ENCODE measurements around the gene MFAP2. TPM values are rescaled to one million over a fixed set of nuclear protein-coding genes. Genes with fewer than 3 reads are reported as not detected.

Gene MFAP2
- polyA plus RNA-seq, 3 donors, result not detected

DNA sequence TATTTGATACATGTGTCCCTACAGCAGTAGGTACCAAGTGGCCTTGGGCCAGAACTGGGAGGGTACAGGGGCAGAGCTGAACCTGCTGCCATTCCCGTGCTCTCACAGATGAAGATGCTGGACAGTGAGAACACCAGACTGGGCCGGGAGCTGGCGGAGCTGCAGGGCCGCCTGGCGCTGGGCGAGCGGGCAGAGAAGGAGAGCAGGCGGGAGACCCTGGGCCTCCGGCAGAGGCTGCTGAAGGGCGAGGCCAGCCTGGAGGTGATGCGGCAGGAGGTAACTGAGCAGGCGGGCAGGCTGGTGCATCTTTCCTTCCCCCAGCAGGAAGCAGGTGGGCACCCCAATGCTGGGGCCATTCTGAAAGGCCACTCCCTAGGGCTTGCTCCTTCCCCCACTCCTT, 21.9 kb downstream of the MFAP2 start:
- Histone ChIP-seq H3K4me2 (replicated peaks; ENCODE audit: extremely low read depth, low read length, poor library complexity, severe bottlenecking) (no peak overlapping the region), H3K9ac (ENCODE audit: insufficient read depth, low read length, poor library complexity, severe bottlenecking) (no peak overlapping the region), H3K79me2 (ENCODE audit: insufficient read depth, low read length) (no peaks in the 10 kb centered on the region), H3K9me3 (replicated peaks in 1 of 2; ENCODE audit: control insufficient read depth in 1 of 2, insufficient read depth in 1 of 2, low read length in 2 of 2) (no peaks in the 10 kb centered on the region), H3K4me1 (ENCODE audit: control insufficient read depth in 1 of 2, insufficient read depth in 2 of 2, low read length in 2 of 2) (peaks cover 4 to 10% of the 10 kb centered on the region in 2 donors), H3K27ac (ENCODE audit: low read depth in 1 of 2, low read length in 2 of 2) (no peak overlapping the region), H3K27me3 (ENCODE audit: control insufficient read depth in 2 of 2, insufficient read depth in 2 of 2, low read length in 2 of 2) (no peaks in the 10 kb centered on the region), H4K20me1 (ENCODE audit: insufficient read depth, low read length) (no peaks in the 10 kb centered on the region), H3K4me3 (replicated peaks in 1 of 3; ENCODE audit: low read depth in 2 of 3, low read length in 3 of 3) (no peak overlapping the region), H3K36me3 (replicated peaks in 1 of 2; ENCODE audit: control insufficient read depth in 1 of 2, insufficient read depth in 2 of 2, low read length in 2 of 2) (peaks cover 2 to 7% of the 10 kb centered on the region in 2 donors), H2AFZ (ENCODE audit: insufficient read depth, low read depth, low read length, poor library complexity, severe bottlenecking) (no peak overlapping the region)
- intact Hi-C loops (cut with micrococcal nuclease), result no loop called here
- TF ChIP-seq, protein P1, sequence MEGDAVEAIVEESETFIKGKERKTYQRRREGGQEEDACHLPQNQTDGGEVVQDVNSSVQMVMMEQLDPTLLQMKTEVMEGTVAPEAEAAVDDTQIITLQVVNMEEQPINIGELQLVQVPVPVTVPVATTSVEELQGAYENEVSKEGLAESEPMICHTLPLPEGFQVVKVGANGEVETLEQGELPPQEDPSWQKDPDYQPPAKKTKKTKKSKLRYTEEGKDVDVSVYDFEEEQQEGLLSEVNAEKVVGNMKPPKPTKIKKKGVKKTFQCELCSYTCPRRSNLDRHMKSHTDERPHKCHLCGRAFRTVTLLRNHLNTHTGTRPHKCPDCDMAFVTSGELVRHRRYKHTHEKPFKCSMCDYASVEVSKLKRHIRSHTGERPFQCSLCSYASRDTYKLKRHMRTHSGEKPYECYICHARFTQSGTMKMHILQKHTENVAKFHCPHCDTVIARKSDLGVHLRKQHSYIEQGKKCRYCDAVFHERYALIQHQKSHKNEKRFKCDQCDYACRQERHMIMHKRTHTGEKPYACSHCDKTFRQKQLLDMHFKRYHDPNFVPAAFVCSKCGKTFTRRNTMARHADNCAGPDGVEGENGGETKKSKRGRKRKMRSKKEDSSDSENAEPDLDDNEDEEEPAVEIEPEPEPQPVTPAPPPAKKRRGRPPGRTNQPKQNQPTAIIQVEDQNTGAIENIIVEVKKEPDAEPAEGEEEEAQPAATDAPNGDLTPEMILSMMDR (IDR thresholded peaks at IDR 0.05), result no peak
- 99% methylated on average over 9 of the region's 12 CpGs for WGBS (ENCODE audit: insufficient coverage)
- no peaks in the 10 kb centered on the region for H3K9me3 Mint-ChIP-seq
- peaks cover 3 to 7% of the 10 kb centered on the region in 2 donors for H3K36me3 Mint-ChIP-seq
- peaks cover 7% of the 10 kb centered on the region for H3K4me1 Mint-ChIP-seq
- H3K27ac Mint-ChIP-seq, result no peak overlapping the region
- H3K27me3 Mint-ChIP-seq (ENCODE audit: low read depth in 3 of 3), result peaks cover 0 to 6% (median 5%) of the 10 kb centered on the region in 3 donors
- DNase-seq, result no peak
- no peak overlapping the region for H3K4me3 Mint-ChIP-seq

DNA sequence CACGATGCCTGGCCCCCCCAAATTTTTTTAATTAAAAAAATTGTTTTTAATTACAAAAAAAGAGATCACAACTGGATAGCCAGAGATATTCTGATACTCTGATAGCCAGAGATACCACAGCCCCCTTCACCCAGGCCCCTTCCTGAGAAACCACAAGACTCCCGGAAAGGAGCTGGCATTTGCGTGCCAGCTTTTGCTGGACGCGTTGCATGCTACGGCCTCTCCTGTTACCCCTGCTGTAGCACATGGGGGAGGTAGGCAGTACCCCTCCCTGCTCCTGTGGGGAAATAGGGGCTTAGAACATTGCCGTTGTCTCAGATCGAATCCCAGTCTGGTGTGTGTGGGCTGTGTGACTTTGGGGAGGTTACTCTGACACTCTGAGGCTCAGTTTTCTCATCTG, 22.7 kb downstream of the MFAP2 start:
- no peak for DNase-seq
- H3K4me3 ChIP-seq (replicated peaks in 1 of 3; ENCODE audit: low read depth in 2 of 3, low read length in 3 of 3), result no peak overlapping the region
- H3K9me3 ChIP-seq (replicated peaks in 1 of 2; ENCODE audit: control insufficient read depth in 1 of 2, insufficient read depth in 1 of 2, low read length in 2 of 2), result no peaks in the 10 kb centered on the region
- H3K36me3 Mint-ChIP-seq, result peaks cover 2 to 7% of the 10 kb centered on the region in 2 donors
- peaks cover 0 to 6% (median 5%) of the 10 kb centered on the region in 3 donors for H3K27me3 Mint-ChIP-seq (ENCODE audit: low read depth in 3 of 3)
- H3K27ac Mint-ChIP-seq, result no peak overlapping the region
- 0% methylated on average over 2 of the region's 8 CpGs for WGBS (ENCODE audit: insufficient coverage)
- no peak overlapping the region for H3K9ac ChIP-seq (ENCODE audit: insufficient read depth, low read length, poor library complexity, severe bottlenecking)
- intact Hi-C loops (cut with micrococcal nuclease), result no loop called here
- no peak overlapping the region for H3K27ac ChIP-seq (ENCODE audit: low read depth in 1 of 2, low read length in 2 of 2)
- H4K20me1 ChIP-seq (ENCODE audit: insufficient read depth, low read length), result no peaks in the 10 kb centered on the region
- H3K79me2 ChIP-seq (ENCODE audit: insufficient read depth, low read length), result no peaks in the 10 kb centered on the region
- TF ChIP-seq, protein P1 (IDR thresholded peaks at IDR 0.05), result no peak
- H3K27me3 ChIP-seq (ENCODE audit: control insufficient read depth in 2 of 2, insufficient read depth in 2 of 2, low read length in 2 of 2), result no peaks in the 10 kb centered on the region
- no peak overlapping the region for H2AFZ ChIP-seq (ENCODE audit: insufficient read depth, low read depth, low read length, poor library complexity, severe bottlenecking)
- peaks cover 7% of the 10 kb centered on the region for H3K4me1 Mint-ChIP-seq
- peaks cover 0 to under 1% (median 0%) of the 10 kb centered on the region in 7 donors for H3K9me3 Mint-ChIP-seq
- no peak overlapping the region for H3K4me3 Mint-ChIP-seq
- H3K36me3 ChIP-seq (replicated peaks in 1 of 2; ENCODE audit: control insufficient read depth in 1 of 2, insufficient read depth in 2 of 2, low read length in 2 of 2), result peaks cover 2 to 7% of the 10 kb centered on the region in 2 donors
- no peak overlapping the region for H3K4me2 ChIP-seq (replicated peaks; ENCODE audit: extremely low read depth, low read length, poor library complexity, severe bottlenecking)
- H3K4me1 ChIP-seq (ENCODE audit: control insufficient read depth in 1 of 2, insufficient read depth in 2 of 2, low read length in 2 of 2), result peaks cover 4 to 10% of the 10 kb centered on the region in 2 donors
